Measurements from ENCODE around the gene RNU1-2.
"Not testable (repeated sequence)": the region's sequence is repeated elsewhere in the genome, so short reads cannot be mapped to it uniquely, and the experiment has no call there.

Gene RNU1-2

GRCh38 chr1:16866926-16867707, 28.7 kb upstream of the RNU1-2 start:
- H3K9me3 ChIP-seq (ENCODE audit: insufficient read depth, low read depth, low read length); H2AFZ ChIP-seq (ENCODE audit: low read length); H3K27me3 ChIP-seq (ENCODE audit: insufficient read depth, low read length, poor library complexity, severe bottlenecking); H3K4me3 ChIP-seq (ENCODE audit: low read length, poor library complexity, severe bottlenecking); H3K4me1 ChIP-seq (ENCODE audit: insufficient read depth, low read length, poor library complexity, severe bottlenecking); H3F3A ChIP-seq (ENCODE audit: low read depth); H3K9me2 ChIP-seq (replicated peaks; ENCODE audit: low read depth, low read length); H3K4me2 ChIP-seq (ENCODE audit: low read depth, low read length, poor library complexity, severe bottlenecking); H4K20me1 ChIP-seq (ENCODE audit: insufficient read depth, low read length, poor library complexity, severe bottlenecking); H3K36me3 ChIP-seq (ENCODE audit: insufficient read depth, low read length); H3K79me2 ChIP-seq (ENCODE audit: insufficient read depth, low read length); H3K9ac ChIP-seq (ENCODE audit: low read depth, low read length, poor library complexity, severe bottlenecking): not testable (repeated sequence)

- H3K9ac ChIP-seq (ENCODE audit: low read depth, low read length, poor library complexity, severe bottlenecking); H3K4me3 ChIP-seq (ENCODE audit: low read length, poor library complexity, severe bottlenecking); H2AFZ ChIP-seq (ENCODE audit: low read length); H3K27me3 ChIP-seq (ENCODE audit: insufficient read depth, low read length, poor library complexity, severe bottlenecking); H3K9me2 ChIP-seq (replicated peaks; ENCODE audit: low read depth, low read length); H3K4me1 ChIP-seq (ENCODE audit: insufficient read depth, low read length, poor library complexity, severe bottlenecking); H3K79me2 ChIP-seq (ENCODE audit: insufficient read depth, low read length); H3K36me3 ChIP-seq (ENCODE audit: insufficient read depth, low read length); H3K9me3 ChIP-seq (ENCODE audit: insufficient read depth, low read depth, low read length); H3K4me2 ChIP-seq (ENCODE audit: low read depth, low read length, poor library complexity, severe bottlenecking); H3F3A ChIP-seq (ENCODE audit: low read depth); H4K20me1 ChIP-seq (ENCODE audit: insufficient read depth, low read length, poor library complexity, severe bottlenecking): not testable (repeated sequence)
Observed at GRCh38 chr1:16868787-16869186, 27.0 kb upstream of the RNU1-2 start.

- not testable (repeated sequence) for H3K9ac ChIP-seq (ENCODE audit: low read depth, low read length, poor library complexity, severe bottlenecking); H4K20me1 ChIP-seq (ENCODE audit: insufficient read depth, low read length, poor library complexity, severe bottlenecking); H3K4me1 ChIP-seq (ENCODE audit: insufficient read depth, low read length, poor library complexity, severe bottlenecking); H3K9me3 ChIP-seq (ENCODE audit: insufficient read depth, low read depth, low read length); H2AFZ ChIP-seq (ENCODE audit: low read length); H3K4me3 ChIP-seq (ENCODE audit: low read length, poor library complexity, severe bottlenecking); H3K9me2 ChIP-seq (replicated peaks; ENCODE audit: low read depth, low read length); H3K36me3 ChIP-seq (ENCODE audit: insufficient read depth, low read length); H3K4me2 ChIP-seq (ENCODE audit: low read depth, low read length, poor library complexity, severe bottlenecking); H3K79me2 ChIP-seq (ENCODE audit: insufficient read depth, low read length); H3K27me3 ChIP-seq (ENCODE audit: insufficient read depth, low read length, poor library complexity, severe bottlenecking); H3F3A ChIP-seq (ENCODE audit: low read depth)
Observed at GRCh38 chr1:16869996-16870395, 25.8 kb upstream of the RNU1-2 start.

- H3K9me2 ChIP-seq (replicated peaks; ENCODE audit: low read depth, low read length); H3K4me3 ChIP-seq (ENCODE audit: low read length, poor library complexity, severe bottlenecking); H3K79me2 ChIP-seq (ENCODE audit: insufficient read depth, low read length); H2AFZ ChIP-seq (ENCODE audit: low read length); H3F3A ChIP-seq (ENCODE audit: low read depth); H3K36me3 ChIP-seq (ENCODE audit: insufficient read depth, low read length); H3K9me3 ChIP-seq (ENCODE audit: insufficient read depth, low read depth, low read length); H3K27me3 ChIP-seq (ENCODE audit: insufficient read depth, low read length, poor library complexity, severe bottlenecking); H4K20me1 ChIP-seq (ENCODE audit: insufficient read depth, low read length, poor library complexity, severe bottlenecking); H3K4me2 ChIP-seq (ENCODE audit: low read depth, low read length, poor library complexity, severe bottlenecking); H3K4me1 ChIP-seq (ENCODE audit: insufficient read depth, low read length, poor library complexity, severe bottlenecking); H3K9ac ChIP-seq (ENCODE audit: low read depth, low read length, poor library complexity, severe bottlenecking): not testable (repeated sequence)
Observed at GRCh38 chr1:16871171-16871570, 24.6 kb upstream of the RNU1-2 start.

GRCh38 chr1:16872152-16873075, 23.4 kb upstream of the RNU1-2 start:
- H3K4me3 ChIP-seq (ENCODE audit: low read length, poor library complexity, severe bottlenecking); H3K4me1 ChIP-seq (ENCODE audit: insufficient read depth, low read length, poor library complexity, severe bottlenecking); H3K27me3 ChIP-seq (ENCODE audit: insufficient read depth, low read length, poor library complexity, severe bottlenecking); H3K9me2 ChIP-seq (replicated peaks; ENCODE audit: low read depth, low read length); H3K79me2 ChIP-seq (ENCODE audit: insufficient read depth, low read length); H3K9me3 ChIP-seq (ENCODE audit: insufficient read depth, low read depth, low read length); H3K9ac ChIP-seq (ENCODE audit: low read depth, low read length, poor library complexity, severe bottlenecking); H3K36me3 ChIP-seq (ENCODE audit: insufficient read depth, low read length); H3F3A ChIP-seq (ENCODE audit: low read depth); H3K4me2 ChIP-seq (ENCODE audit: low read depth, low read length, poor library complexity, severe bottlenecking); H4K20me1 ChIP-seq (ENCODE audit: insufficient read depth, low read length, poor library complexity, severe bottlenecking); H2AFZ ChIP-seq (ENCODE audit: low read length): not testable (repeated sequence)

- H2AFZ ChIP-seq (ENCODE audit: low read length); H3K79me2 ChIP-seq (ENCODE audit: insufficient read depth, low read length); H3K9me2 ChIP-seq (replicated peaks; ENCODE audit: low read depth, low read length); H3K36me3 ChIP-seq (ENCODE audit: insufficient read depth, low read length); H4K20me1 ChIP-seq (ENCODE audit: insufficient read depth, low read length, poor library complexity, severe bottlenecking); H3K4me3 ChIP-seq (ENCODE audit: low read length, poor library complexity, severe bottlenecking); H3K27me3 ChIP-seq (ENCODE audit: insufficient read depth, low read length, poor library complexity, severe bottlenecking); H3F3A ChIP-seq (ENCODE audit: low read depth); H3K4me1 ChIP-seq (ENCODE audit: insufficient read depth, low read length, poor library complexity, severe bottlenecking); H3K4me2 ChIP-seq (ENCODE audit: low read depth, low read length, poor library complexity, severe bottlenecking); H3K9ac ChIP-seq (ENCODE audit: low read depth, low read length, poor library complexity, severe bottlenecking); H3K9me3 ChIP-seq (ENCODE audit: insufficient read depth, low read depth, low read length): not testable (repeated sequence)
Observed at GRCh38 chr1:16873076-16873879, 22.5 kb upstream of the RNU1-2 start.
